Progenitor cell of endocrine pancreas (in vitro differentiated cells): ENCODE data around the gene GNB1L. TPM values are rescaled to one million over a fixed set of nuclear protein-coding genes. Genes with fewer than 3 reads are reported as not detected.

Source experiments
- DNase-seq: peaks from one replicate; pipeline ENCODE4 v3.0.0; 2021; ENCODE audit warnings: low spot score; ENCODE audit not compliant: unreplicated experiment
- H3K27ac Mint-ChIP-seq: 2 replicates; pipeline ENCODE4 v1.8.0; 2021; ENCODE audit warnings: mild to moderate bottlenecking, moderate library complexity, mixed read lengths
- H3K27me3 Mint-ChIP-seq: 2 replicates; pipeline ENCODE4 v1.8.0; 2021; ENCODE audit warnings: mixed read lengths
- H3K36me3 Mint-ChIP-seq: 2 replicates; pipeline ENCODE4 v1.8.0; 2022; ENCODE audit warnings: mixed read lengths; ENCODE audit not compliant: insufficient read depth
- H3K4me1 Mint-ChIP-seq: 2 replicates; pipeline ENCODE4 v1.8.0; 2021; ENCODE audit warnings: low read depth, mixed read lengths
- H3K4me3 Mint-ChIP-seq: 2 replicates; pipeline ENCODE4 v1.8.0; 2021; ENCODE audit warnings: low read depth, mild to moderate bottlenecking, moderate library complexity, mixed read lengths
- H3K9me3 Mint-ChIP-seq: 2 replicates; pipeline ENCODE4 v1.8.0; 2021; ENCODE audit warnings: low read depth, mixed read lengths
- CTCF ChIP-seq: fragments of 200-600 bp; sonication (generic); IDR thresholded peaks from one replicate; pipeline ENCODE4 v1.5.0; 2021; ENCODE audit warnings: antibody characterized with exemption, mild to moderate bottlenecking; ENCODE audit not compliant: unreplicated experiment
- total RNA-seq: library from RNA; stranded (reverse); gene quantifications from 2 replicates; pipeline ENCODE4 v1.2.1, GENCODE V29; 2021

GNB1L gene
- total RNA-seq, 1 donor from 2014 or later: 9.9 TPM

- no peaks in the 10 kb centered on the region for H3K36me3 Mint-ChIP-seq
- peak; percentile 8 for DNase-seq
- no peak overlapping the region for H3K27ac Mint-ChIP-seq
- no peak for TF ChIP-seq CTCF
- no peak overlapping the region for H3K4me3 Mint-ChIP-seq
- H3K4me1 Mint-ChIP-seq: no peaks in the 10 kb centered on the region
- H3K9me3 Mint-ChIP-seq: no peaks in the 10 kb centered on the region
- no peaks in the 10 kb centered on the region for H3K27me3 Mint-ChIP-seq
Observed at GRCh38 chr22:19820880-19821522, 33.7 kb downstream of the GNB1L start.

- Mint-ChIP-seq H3K4me3 (no peak overlapping the region), H3K9me3 (no peaks in the 10 kb centered on the region), H3K27me3 (no peaks in the 10 kb centered on the region), H3K36me3 (no peaks in the 10 kb centered on the region), H3K4me1 (no peaks in the 10 kb centered on the region), H3K27ac (no peak overlapping the region)
- peak; percentile 8 for DNase-seq
- TF ChIP-seq CTCF: no peak
Observed at GRCh38 chr22:19819911-19820879, 34.5 kb downstream of the GNB1L start.

GRCh38 chr22:19819208-19819910 is 35.3 kb downstream of the GNB1L start:
- no peak overlapping the region for H3K27ac Mint-ChIP-seq
- H3K4me1 Mint-ChIP-seq: no peaks in the 10 kb centered on the region
- H3K9me3 Mint-ChIP-seq: no peaks in the 10 kb centered on the region
- no peak for DNase-seq
- no peak overlapping the region for H3K4me3 Mint-ChIP-seq
- H3K36me3 Mint-ChIP-seq: peaks cover 2% of the 10 kb centered on the region
- H3K27me3 Mint-ChIP-seq: no peaks in the 10 kb centered on the region
- no peak for TF ChIP-seq CTCF

DNA sequence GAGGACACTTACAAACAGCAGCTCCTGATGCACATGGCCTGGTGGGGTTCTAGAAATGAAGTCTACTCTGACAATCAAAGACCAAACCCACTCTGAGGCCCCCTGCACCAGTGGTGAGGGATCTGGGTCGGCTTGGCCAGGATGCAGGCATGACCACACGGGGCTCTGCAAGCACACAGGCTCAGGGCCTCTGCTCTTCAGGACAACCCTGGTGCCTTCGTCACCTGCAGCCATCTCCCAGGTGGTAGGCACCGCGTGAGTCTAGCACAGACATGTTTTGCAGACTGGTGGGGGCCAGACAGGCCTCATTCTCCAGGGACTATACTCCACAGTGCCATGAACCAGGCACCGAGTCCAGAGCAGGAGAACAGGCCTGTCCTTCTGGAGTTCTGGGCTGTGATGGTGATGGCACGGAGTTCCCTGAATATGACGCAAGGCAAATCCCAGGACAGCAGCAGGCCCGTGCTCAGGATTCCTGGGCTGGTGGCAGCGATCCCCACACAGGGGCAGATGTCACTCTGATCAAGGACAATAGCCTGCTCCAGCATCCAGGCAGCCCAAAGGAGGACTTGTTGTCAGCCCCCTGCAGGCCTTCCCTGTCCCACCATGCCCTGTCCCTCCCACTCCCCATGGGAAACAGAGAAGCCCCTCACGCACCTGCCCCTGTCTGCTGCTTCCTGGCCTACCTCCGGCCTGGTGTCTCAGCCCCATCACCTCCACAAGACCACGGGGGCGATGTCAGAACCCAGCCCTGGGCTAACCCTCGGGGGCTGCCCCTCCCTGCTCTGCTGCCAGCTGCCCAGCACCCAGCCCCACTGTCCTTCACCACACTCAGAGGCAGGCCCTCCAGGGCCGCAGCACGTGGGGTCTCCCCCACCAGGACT is 36.1 kb downstream of the GNB1L start:
- peaks cover 3% of the 10 kb centered on the region for H3K36me3 Mint-ChIP-seq
- TF ChIP-seq CTCF: no peak
- H3K27ac Mint-ChIP-seq: no peak overlapping the region
- no peaks in the 10 kb centered on the region for H3K27me3 Mint-ChIP-seq
- no peaks in the 10 kb centered on the region for H3K4me1 Mint-ChIP-seq
- no peak overlapping the region for H3K4me3 Mint-ChIP-seq
- no peaks in the 10 kb centered on the region for H3K9me3 Mint-ChIP-seq
- DNase-seq: no peak
